K562 (cell line): Measurements from ENCODE around the gene METAP1. TPM values are rescaled to one million over a fixed set of nuclear protein-coding genes. Genes with fewer than 3 reads are reported as not detected.

Experiments used
- ATF3 ChIP-seq, 2 experiments: fragments of 450-650 bp in 1 of 2; sonication (generic) in 1 of 2; formaldehyde crosslinking in 1 of 2; IDR thresholded peaks in 1 of 2; conservative IDR thresholded peaks in 1 of 2; 2 replicates each; pipeline versions ENCODE4 v1.6.1 to v1.8.1; 2016 to 2023; ENCODE audit warnings: mild to moderate bottlenecking in 2 of 2, moderate library complexity in 2 of 2, inconsistent platforms in 1 of 2, missing genetic modification reagents in 1 of 2
- CREB5 ChIP-seq: fragments of 250-450 bp; sonication (Bioruptor Pico); IDR thresholded peaks from 2 replicates; pipeline ENCODE4 v1.5.0; 2020; ENCODE audit warnings: mild to moderate bottlenecking
- ID3 ChIP-seq, 2 experiments: fragments of 250-450 bp in 1 of 2; fragments of 450-650 bp in 1 of 2; sonication (Bioruptor Pico) in 1 of 2; IDR thresholded peaks; 2 replicates each; pipeline versions ENCODE4 v1.6.1 to v1.8.0; 2016 to 2021; ENCODE audit warnings: mild to moderate bottlenecking in 2 of 2, moderate library complexity in 2 of 2, missing compliant biosample characterization in 1 of 2, missing genetic modification characterization in 1 of 2
- MTA3 ChIP-seq: fragments of 450-650 bp; formaldehyde crosslinking; IDR thresholded peaks from 2 replicates; pipeline ENCODE4 v1.6.1; 2017; ENCODE audit warnings: mild to moderate bottlenecking, borderline replicate concordance
- UBTF ChIP-seq, 2 experiments: IDR thresholded peaks; 2 replicates each; pipeline ENCODE4 v1.6.1; 2012; ENCODE audit warnings: improper control_type of control experiment in 2 of 2, low read depth in 2 of 2, low read length in 2 of 2, borderline replicate concordance in 1 of 2
- USF2 ChIP-seq: sonication (generic); formaldehyde crosslinking; IDR thresholded peaks from 2 replicates; pipeline ENCODE4 v1.5.0; 2020; ENCODE audit warnings: missing genetic modification reagents
- ZBTB43 ChIP-seq: sonication (generic); formaldehyde crosslinking; IDR thresholded peaks from 2 replicates; pipeline ENCODE4 v1.8.0; 2023; ENCODE audit warnings: mild to moderate bottlenecking, missing genetic modification reagents
- polyA plus RNA-seq, 8 experiments: library from polyadenylated mRNA; depleted of rRNA in 4 of 8; stranded (reverse) in 5 of 8; unstranded in 3 of 8; fragments of >200 nt; fragmentation: Nextera tagmentation in 2 of 8; fragmentation: Illumina TruSeq in 1 of 8; extraction: Ambion mirVana in 2 of 8; extraction: Trizol in 1 of 8; gene quantifications; 2 replicates each; pipeline versions ENCODE4 v1.2.1 to v1.2.3, GENCODE V29; 2011 to 2014; ENCODE audit warnings: inconsistent platforms in 1 of 8, missing spikeins in 1 of 8
- total RNA-seq, 7 experiments: library from RNA; depleted of rRNA in 6 of 7; stranded (reverse); fragments of >200 nt in 6 of 7; fragmentation: Illumina TruSeq in 2 of 7; extraction: Trizol in 2 of 7; gene quantifications; 2 replicates each; pipeline versions ENCODE4 v1.2.1 to v1.2.3, GENCODE V29; 2011 to 2021; ENCODE audit warnings: low replicate concordance in 1 of 7

Gene METAP1
- total and polyA plus RNA-seq, 9 of the 15 experiments (the other 6 are each of a cell fraction or from before 2014, with no cell fraction given) = 31.4 to 77.6 (median 59.5) TPM

- TF ChIP-seq UBTF (IDR thresholded peaks at IDR 0.05; ENCODE audit: borderline replicate concordance in 1 of 2, low read depth in 2 of 2, low read length in 2 of 2) = peak in 1 of 2 experiments; percentile 29; a peak in 3 of 4 replicates
- TF ChIP-seq ZBTB43 (CRISPR knock-in tag) = no peak
- TF ChIP-seq CREB5 = no peak
- TF ChIP-seq ID3 (CRISPR knock-in tag; IDR thresholded peaks at IDR 0.05) = no peak
- TF ChIP-seq ID3 (tag; IDR thresholded peaks at IDR 0.05) = peak; percentile 63
- no peak for TF ChIP-seq USF2 (CRISPR knock-in tag)
- TF ChIP-seq MTA3 = peak; percentile 52; the same call in 1 of the 2 replicates
- no peak for TF ChIP-seq ATF3 (IDR thresholded peaks at IDR 0.05)
- TF ChIP-seq ATF3 (CRISPR knock-in tag; conservative IDR thresholded peaks at IDR 0.05) = no peak
These were observed at the start of gene METAP1 (continued) for GRCh38 chr4:98995183-98996055.
